ENCODE results near the gene NHSL1. TPM values are rescaled to one million over a fixed set of nuclear protein-coding genes. Genes with fewer than 3 reads are reported as not detected.

The NHSL1 gene
- total RNA-seq, 2 donors from 2014 or later = 9.7 to 13.3 TPM

GRCh38 chr6:138489846-138490245 lies 9.4 kb downstream of the NHSL1 start:
- TF ChIP-seq, protein P1, sequence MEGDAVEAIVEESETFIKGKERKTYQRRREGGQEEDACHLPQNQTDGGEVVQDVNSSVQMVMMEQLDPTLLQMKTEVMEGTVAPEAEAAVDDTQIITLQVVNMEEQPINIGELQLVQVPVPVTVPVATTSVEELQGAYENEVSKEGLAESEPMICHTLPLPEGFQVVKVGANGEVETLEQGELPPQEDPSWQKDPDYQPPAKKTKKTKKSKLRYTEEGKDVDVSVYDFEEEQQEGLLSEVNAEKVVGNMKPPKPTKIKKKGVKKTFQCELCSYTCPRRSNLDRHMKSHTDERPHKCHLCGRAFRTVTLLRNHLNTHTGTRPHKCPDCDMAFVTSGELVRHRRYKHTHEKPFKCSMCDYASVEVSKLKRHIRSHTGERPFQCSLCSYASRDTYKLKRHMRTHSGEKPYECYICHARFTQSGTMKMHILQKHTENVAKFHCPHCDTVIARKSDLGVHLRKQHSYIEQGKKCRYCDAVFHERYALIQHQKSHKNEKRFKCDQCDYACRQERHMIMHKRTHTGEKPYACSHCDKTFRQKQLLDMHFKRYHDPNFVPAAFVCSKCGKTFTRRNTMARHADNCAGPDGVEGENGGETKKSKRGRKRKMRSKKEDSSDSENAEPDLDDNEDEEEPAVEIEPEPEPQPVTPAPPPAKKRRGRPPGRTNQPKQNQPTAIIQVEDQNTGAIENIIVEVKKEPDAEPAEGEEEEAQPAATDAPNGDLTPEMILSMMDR (IDR thresholded peaks at IDR 0.05) = no peak
- Histone ChIP-seq H3K4me1 (ENCODE audit: control insufficient read depth in 1 of 2, low read depth in 2 of 2) (no peaks in the 10 kb centered on the region), H3K36me3 (no peaks in the 10 kb centered on the region), H3K4me3 (no peak overlapping the region), H3K9me3 (no peaks in the 10 kb centered on the region), H3K27me3 (replicated peaks; ENCODE audit: insufficient read depth) (no peaks in the 10 kb centered on the region), H3K27ac (no peak overlapping the region)
- ATAC-seq (ENCODE audit: insufficient number of reproducible peaks, low FRiP score, low read depth) (no peak), DNase-seq (ENCODE audit: low spot score) (no peak)

- ATAC-seq (ENCODE audit: insufficient number of reproducible peaks, low FRiP score, low read depth) (no peak), DNase-seq (ENCODE audit: low spot score) (no peak)
- no peak overlapping the region for H3K27ac ChIP-seq
- TF ChIP-seq, protein P1 (IDR thresholded peaks at IDR 0.05) = no peak
- no peaks in the 10 kb centered on the region for H3K27me3 ChIP-seq (replicated peaks; ENCODE audit: insufficient read depth)
- H3K36me3 ChIP-seq = no peaks in the 10 kb centered on the region
- H3K4me3 ChIP-seq = no peak overlapping the region
- H3K4me1 ChIP-seq (ENCODE audit: control insufficient read depth in 1 of 2, low read depth in 2 of 2) = no peaks in the 10 kb centered on the region
- no peaks in the 10 kb centered on the region for H3K9me3 ChIP-seq
Measured at GRCh38 chr6:138487102-138487604, 12.1 kb downstream of the NHSL1 start.

DNA sequence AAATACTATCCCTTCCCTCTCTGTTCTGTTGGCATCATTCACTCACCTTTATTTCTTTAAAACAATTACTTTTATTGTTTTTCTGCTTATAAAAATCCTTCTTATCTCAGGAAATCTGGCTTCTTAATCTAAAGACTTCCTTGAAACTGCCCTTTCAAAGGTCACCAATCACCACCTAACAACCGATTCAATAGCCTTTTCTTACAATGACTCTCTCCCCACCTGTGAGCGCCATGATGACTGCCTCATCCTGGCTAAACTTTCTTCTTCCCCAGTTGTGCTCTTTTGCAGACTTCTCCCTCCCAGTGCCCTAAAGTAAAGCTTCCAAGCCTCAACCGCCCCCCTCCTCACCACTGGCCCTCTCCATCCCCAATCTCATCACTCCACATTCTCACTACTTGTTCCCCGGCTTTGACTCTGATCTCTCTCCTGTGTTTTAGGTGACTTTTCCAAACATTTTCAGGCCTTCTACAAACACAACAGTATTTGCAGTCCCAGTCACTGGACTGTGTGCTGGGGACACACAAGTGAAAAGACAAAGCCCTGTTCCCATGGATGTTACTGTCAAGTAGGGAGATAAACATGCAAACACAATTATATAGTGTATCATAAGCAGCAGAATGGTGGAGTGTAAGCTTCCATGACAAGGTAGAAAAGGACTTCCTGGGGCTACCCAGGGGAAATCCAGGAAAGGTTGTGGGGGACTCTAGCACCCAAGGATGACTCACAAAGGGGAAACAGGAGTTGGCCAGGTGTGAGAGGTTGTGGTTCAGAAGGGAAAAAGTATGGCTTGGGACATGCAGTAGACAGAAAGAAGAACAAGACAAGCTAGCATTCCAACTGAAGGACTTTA lies 12.8 kb downstream of the NHSL1 start:
- DNase-seq (ENCODE audit: low spot score) = no peak
- Histone ChIP-seq H3K4me3 (no peak overlapping the region), H3K9me3 (no peaks in the 10 kb centered on the region), H3K36me3 (no peaks in the 10 kb centered on the region), H3K27ac (no peak overlapping the region), H3K27me3 (replicated peaks; ENCODE audit: insufficient read depth) (no peaks in the 10 kb centered on the region), H3K4me1 (ENCODE audit: control insufficient read depth in 1 of 2, low read depth in 2 of 2) (no peaks in the 10 kb centered on the region)
- ATAC-seq (ENCODE audit: insufficient number of reproducible peaks, low FRiP score, low read depth) = no peak
- TF ChIP-seq, protein P1 (IDR thresholded peaks at IDR 0.05) = no peak

- H3K36me3 ChIP-seq = no peaks in the 10 kb centered on the region
- H3K27me3 ChIP-seq (replicated peaks; ENCODE audit: insufficient read depth) = no peaks in the 10 kb centered on the region
- H3K9me3 ChIP-seq = no peaks in the 10 kb centered on the region
- TF ChIP-seq, protein P1 (IDR thresholded peaks at IDR 0.05) = no peak
- ATAC-seq (ENCODE audit: insufficient number of reproducible peaks, low FRiP score, low read depth) (no peak), DNase-seq (ENCODE audit: low spot score) (no peak)
- no peak overlapping the region for H3K4me3 ChIP-seq
- H3K27ac ChIP-seq = no peak overlapping the region
- H3K4me1 ChIP-seq (ENCODE audit: control insufficient read depth in 1 of 2, low read depth in 2 of 2) = no peaks in the 10 kb centered on the region
Measured at GRCh38 chr6:138485586-138486248, 13.6 kb downstream of the NHSL1 start.

GRCh38 chr6:138485005-138485545 lies 14.2 kb downstream of the NHSL1 start:
- Histone ChIP-seq H3K4me1 (ENCODE audit: control insufficient read depth in 1 of 2, low read depth in 2 of 2) (no peaks in the 10 kb centered on the region), H3K4me3 (no peak overlapping the region), H3K27me3 (replicated peaks; ENCODE audit: insufficient read depth) (no peaks in the 10 kb centered on the region), H3K27ac (no peak overlapping the region), H3K9me3 (no peaks in the 10 kb centered on the region), H3K36me3 (no peaks in the 10 kb centered on the region)
- TF ChIP-seq, protein P1 (IDR thresholded peaks at IDR 0.05) = no peak
- ATAC-seq (ENCODE audit: insufficient number of reproducible peaks, low FRiP score, low read depth) = no peak
- no peak for DNase-seq (ENCODE audit: low spot score)
